GM21381 (cell line): ENCODE data around the gene RNF213.

Source experiments
- ATAC-seq: cut with Tn5 transposase; IDR thresholded peaks from one replicate; pipeline ENCODE4 v1.9.1; 2021; ENCODE audit warnings: mild to moderate bottlenecking, moderate library complexity; ENCODE audit not compliant: unreplicated experiment

The RNF213 gene

GRCh38 chr17:80364091-80364691 lies 103.5 kb downstream of the RNF213 start:
- ATAC-seq = no peak

GRCh38 chr17:80365001-80365965 lies 104.6 kb downstream of the RNF213 start:
- ATAC-seq = no peak

DNA sequence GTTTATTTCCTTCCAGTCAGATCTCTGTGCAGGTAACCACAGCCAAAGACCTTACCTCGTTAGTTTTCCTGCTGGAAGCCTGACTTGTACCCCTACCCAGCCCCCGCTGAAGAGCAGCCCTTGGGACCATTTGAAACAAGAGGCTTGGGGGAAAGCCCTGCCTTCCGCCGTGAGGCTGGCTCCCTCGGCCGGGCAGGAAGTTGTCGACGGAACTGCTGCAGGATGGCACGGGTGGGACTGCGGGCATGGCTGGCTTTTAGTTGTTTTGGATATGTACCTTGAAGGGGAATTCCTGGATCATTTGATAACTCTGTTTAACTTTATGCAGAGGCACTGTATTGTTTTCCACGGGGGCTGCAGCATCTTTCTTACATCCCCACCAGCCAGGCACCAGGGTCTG lies 105.3 kb downstream of the RNF213 start:
- ATAC-seq = no peak

- no peak for ATAC-seq
Observed at GRCh38 chr17:80367503-80367902, 106.9 kb downstream of the RNF213 start.

DNA sequence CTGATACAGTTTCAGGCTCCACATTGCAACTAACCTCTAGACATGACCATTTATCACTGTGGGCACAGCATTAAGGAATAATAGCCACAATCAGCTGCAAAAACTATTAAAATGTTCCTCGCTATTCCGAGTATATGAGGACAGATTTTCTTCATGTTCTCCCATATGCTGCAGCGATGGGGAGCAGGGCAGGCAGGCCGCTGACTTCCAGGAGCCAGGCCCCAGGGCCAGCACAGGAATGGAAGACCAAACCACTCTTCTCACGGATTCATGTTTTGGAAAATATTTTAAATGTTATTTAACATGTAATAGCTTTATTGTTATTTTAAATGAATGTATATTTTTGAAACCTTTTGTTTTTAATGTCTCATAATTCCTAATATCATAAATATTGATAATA lies 110.5 kb downstream of the RNF213 start:
- ATAC-seq = no peak

GRCh38 chr17:80372456-80372855 lies 111.8 kb downstream of the RNF213 start:
- no peak for ATAC-seq

DNA sequence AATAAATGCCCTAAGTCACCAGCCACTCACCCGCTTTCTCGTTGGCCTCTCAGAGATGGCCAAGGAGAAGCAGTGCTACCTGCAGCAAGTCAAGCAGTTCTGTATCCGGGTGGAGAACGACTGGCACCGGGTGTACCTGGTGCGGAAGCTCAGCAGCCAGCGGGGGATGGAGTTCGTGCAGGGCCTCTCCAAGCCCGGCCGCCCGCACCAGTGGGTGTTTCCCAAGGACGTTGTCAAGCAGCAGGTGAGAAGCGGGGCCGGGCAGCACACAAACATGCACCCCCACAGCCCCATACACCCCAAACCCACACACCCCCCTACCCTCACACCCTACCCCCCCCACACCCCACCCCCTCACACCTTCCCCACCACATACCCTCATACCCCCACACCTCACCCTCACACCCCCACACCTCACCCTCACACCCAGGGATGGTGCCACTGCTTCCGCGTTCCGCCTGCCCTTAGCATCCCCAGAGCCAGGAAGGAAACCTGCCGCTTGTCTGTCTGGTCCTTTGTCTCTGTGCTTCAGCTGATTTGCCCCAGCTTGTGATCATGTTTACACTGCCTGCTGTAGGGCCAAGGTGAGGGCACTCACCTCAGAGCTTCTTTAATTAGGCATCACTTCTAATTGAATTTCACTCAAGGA lies 112.4 kb downstream of the RNF213 start:
- no peak for ATAC-seq

- no peak for ATAC-seq
Observed at GRCh38 chr17:80374039-80374731, 113.5 kb downstream of the RNF213 start.

DNA sequence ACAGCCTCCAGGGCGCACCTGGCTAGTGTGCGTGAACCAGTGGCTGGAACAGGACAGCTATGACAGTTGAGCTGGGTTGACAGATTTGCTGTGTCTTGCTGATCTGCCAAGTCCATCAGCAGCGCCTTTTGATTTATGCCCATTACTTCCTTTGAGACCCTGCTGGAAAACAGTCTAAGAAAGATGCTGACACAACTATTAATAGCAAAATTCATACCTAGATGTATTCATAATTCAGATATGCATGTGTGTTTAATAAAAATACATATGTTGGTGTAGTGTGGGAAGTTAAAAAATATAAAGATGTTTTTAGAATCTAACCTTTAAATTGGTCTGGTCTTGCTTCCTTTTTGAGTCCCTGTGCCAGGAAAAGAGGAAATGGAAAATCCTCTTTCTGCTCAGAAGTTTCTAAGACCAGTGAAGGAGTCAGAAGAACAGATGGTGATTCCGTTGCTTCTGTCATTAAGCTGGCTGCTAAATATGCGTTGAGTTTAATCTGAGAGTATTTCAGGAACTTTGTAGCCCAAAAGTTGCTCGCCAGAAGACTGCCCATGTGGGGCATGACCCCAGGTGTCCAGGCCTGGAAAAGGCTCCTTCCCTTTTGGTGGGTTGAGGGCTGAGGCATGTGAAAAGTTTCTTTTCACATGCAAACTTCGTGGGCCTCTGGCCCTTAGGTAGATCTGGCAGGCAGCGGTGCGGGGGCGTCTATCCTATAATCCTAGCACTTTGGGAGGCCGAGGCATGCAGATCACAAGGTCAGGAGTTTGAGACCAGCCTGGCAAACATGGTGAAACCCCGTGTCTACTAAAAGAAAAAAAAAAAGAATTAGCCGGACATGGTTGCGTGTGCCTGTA lies 114.3 kb downstream of the RNF213 start:
- ATAC-seq = no peak

- ATAC-seq = no peak
Observed at GRCh38 chr17:80376531-80376930, 115.9 kb downstream of the RNF213 start.

- no peak for ATAC-seq
Observed at GRCh38 chr17:80377798-80378197, 117.1 kb downstream of the RNF213 start.

DNA sequence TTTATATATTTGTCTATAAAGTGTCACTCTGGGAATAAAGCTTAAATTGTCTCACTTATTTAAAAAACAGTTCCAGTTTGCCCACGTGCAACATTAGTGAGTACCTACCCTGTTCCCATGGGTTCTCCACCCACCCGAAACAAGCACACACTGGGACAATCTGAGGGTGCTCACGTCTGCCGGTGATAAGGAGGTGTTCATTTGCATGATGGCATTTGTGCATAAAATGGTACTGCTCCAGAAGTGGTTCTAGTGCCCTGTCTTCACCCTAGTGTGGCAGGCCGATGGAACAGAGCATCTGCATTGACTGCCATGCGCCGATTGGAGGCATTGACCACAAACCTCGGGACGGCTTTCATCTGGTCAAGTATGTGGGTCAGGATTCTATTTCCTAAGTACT lies 118.7 kb downstream of the RNF213 start:
- ATAC-seq = no peak

- no peak for ATAC-seq
Observed at GRCh38 chr17:80380068-80380467, 119.4 kb downstream of the RNF213 start.

GRCh38 chr17:80380555-80381002 lies 119.9 kb downstream of the RNF213 start:
- no peak for ATAC-seq

DNA sequence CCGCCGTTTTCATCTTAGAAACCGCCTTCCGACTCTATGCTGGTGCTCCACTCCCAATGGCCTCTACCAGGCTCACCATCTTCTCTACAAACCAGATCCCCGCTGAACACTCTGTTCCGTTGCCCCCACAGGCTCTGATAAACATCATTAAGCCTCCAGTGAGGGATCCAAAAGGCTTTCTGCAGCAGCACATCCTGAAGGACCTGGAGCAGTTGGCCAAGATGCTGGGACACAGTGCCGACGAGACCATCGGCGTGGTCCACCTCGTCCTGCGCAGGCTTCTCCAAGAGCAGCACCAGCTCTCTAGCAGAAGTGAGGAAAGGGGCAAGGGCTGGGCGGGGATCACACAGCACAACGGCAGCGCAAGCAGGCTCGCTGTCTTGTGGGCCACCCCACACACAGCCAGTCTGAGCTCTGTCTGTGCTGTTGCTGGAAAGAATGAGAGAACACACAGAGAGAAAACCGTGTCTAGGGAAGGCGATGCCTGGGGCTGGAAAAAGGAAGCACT lies 120.8 kb downstream of the RNF213 start:
- ATAC-seq = no peak

GRCh38 chr17:80382446-80382845 lies 121.8 kb downstream of the RNF213 start:
- no peak for ATAC-seq

DNA sequence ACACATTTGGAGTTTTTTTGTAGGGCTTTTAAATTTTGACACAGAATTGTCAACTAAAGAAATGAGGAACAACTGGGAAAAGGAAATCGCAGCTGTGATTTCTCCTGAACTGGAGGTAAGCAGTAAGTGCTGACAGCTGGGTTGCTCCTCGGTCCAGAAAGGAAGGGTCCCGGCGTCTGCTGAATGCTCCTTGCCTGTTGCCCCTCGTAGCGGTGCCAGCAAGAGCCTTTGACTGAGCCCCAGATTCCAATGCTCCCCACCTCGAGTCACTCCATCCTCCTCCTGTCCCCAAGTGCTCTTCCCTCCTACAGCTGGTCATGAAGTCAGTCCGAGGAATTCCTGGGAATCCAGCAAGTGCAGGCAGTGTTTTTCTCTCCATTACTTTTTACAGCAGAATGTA lies 122.3 kb downstream of the RNF213 start:
- ATAC-seq = no peak

GRCh38 chr17:80384078-80384960 lies 123.7 kb downstream of the RNF213 start:
- ATAC-seq = no peak

DNA sequence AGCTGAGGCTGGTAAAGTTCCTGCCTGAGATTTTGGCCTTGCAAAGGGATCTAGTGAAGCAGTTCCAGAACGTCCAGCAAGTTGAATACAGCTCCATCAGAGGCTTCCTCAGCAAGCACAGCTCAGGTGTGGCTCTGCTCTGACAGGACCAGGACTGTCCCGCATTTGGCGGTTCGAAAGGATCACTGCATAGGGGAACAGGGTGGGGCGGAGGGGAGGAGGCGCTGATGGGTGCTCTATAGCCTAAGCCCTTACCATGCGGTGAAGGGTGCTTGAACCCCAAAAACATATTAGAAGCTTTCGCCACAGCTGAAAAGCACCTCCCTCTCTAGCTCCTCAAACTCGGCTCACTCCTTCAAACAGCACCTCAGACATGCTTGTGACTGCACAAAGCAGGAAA lies 124.4 kb downstream of the RNF213 start:
- ATAC-seq = no peak
